Large intestine (tissue), 3 donors: Measurements from ENCODE around the gene GUCY1A1. TPM values are rescaled to one million over a fixed set of nuclear protein-coding genes. Genes with fewer than 3 reads are reported as not detected.

Experiments
- DNase-seq, 2 donors: peaks; one replicate each; pipeline versions ENCODE4 v3.0.0 to v3.0.0-alpha.2; 2013
- H3K27ac ChIP-seq: one replicate; pipeline ENCODE4 v1.5.1; 2013; ENCODE audit warnings: low read length
- H3K27me3 ChIP-seq: 2 replicates; pipeline ENCODE4 v1.6.1; 2013; ENCODE audit warnings: low read length; ENCODE audit not compliant: control insufficient read depth, insufficient read depth
- H3K36me3 ChIP-seq: 2 replicates; pipeline ENCODE4 v1.6.1; 2013; ENCODE audit warnings: low read length; ENCODE audit not compliant: control insufficient read depth, insufficient read depth
- H3K4me1 ChIP-seq: one replicate; pipeline ENCODE4 v1.6.1; 2013; ENCODE audit warnings: low read length; ENCODE audit not compliant: control insufficient read depth, insufficient read depth
- H3K4me3 ChIP-seq: one replicate; pipeline ENCODE4 v1.5.1; 2013; ENCODE audit warnings: low read length
- H3K9me3 ChIP-seq: one replicate; pipeline ENCODE4 v1.6.1; 2013; ENCODE audit warnings: mild to moderate bottlenecking, low read depth, low read length, moderate library complexity; ENCODE audit not compliant: control insufficient read depth
- WGBS: methylation state at CpG from one replicate; pipeline ENCODE4 v1.1.5; 2013; ENCODE audit warnings: low lambda C conversion rate; ENCODE audit not compliant: insufficient coverage; 5-methylcytosine and 5-hydroxymethylcytosine counted together
- polyA plus RNA-seq: library from polyadenylated mRNA; unstranded; fragments of 120-200 nt; gene quantifications from one replicate; pipeline ENCODE4 v1.2.1, GENCODE V29; 2013

The GUCY1A1 gene
- polyA plus RNA-seq, 1 donor = 25.3 TPM

DNA sequence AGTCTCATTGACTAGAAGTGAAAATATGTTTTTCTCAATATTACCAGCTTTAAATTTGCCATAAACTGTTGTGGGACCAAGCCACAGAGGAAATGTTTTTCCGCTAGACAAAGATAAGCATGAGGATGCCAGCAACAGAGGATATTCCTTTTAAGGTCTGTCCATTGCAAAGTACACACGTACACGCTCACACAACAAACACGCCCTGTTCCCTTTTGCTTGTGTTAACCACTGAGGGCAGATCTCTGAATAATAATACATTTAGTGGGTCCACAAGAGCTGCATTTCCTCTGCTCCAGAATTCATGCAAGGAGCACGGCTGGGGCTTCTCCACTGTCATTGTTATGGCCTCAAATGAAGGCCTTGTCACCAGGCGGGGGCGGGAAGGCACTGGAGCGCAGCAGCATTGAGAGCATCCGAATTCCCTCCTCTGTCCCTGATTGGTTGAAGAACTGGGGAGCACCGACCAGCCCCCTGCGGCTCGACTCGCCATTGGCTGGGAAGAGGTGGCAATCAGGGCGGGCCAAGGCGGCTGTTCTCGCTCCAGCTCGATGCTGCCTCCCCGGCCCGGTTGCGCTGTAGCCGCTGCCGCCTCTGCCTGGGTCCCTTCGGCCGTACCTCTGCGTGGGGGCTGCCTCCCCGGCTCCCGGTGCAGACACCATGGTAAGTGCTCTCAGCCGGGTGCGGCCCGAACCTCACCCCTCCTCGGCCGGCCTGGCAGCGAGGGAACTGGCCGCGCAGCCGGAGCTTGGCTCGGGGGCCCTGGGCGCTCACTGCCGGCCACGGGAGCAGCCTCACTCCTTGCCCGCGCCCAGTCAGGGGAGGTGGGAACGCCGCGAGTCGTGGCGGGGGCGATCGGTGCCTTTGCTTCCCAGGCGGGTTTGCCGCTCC is 92.1 kb downstream of the GUCY1A1 start, which contains the start of gene GUCY1B1:
Gene GUCY1B1 (plus strand): TSS at position 541 of the 891 bp plus-strand sequence. CDS start 120 bp downstream, at position 661.
- DNase-seq = peak; percentile 79 to 88
- WGBS = 100% methylated on average over 1 of the region's 51 CpGs

GRCh38 chr4:155759372-155760252 is 93.0 kb downstream of the GUCY1A1 start:
- DNase-seq = peak; percentile 7 to 45
- Histone ChIP-seq H3K4me1 (peaks cover 5% of the 10 kb centered on the region), H3K27me3 (peaks cover 25% of the 10 kb centered on the region), H3K36me3 (no peaks in the 10 kb centered on the region), H3K27ac (peak overlapping the region; percentile 63), H3K9me3 (no peaks in the 10 kb centered on the region), H3K4me3 (peak overlapping the region; percentile 63)
- no CpG with 5 or more reads among the region's 77 CpGs for WGBS

More for the DNA sequence above, 92.1 kb downstream of the GUCY1A1 start, which contains the start of gene GUCY1B1:
- H3K4me3 ChIP-seq = peak within 1 kb of the TSS; percentile 63
- peaks cover 25% of the 10 kb centered on the region for H3K27me3 ChIP-seq
- H3K27ac ChIP-seq = peak within 1 kb of the TSS; percentile 63
- H3K9me3 ChIP-seq = no peaks in the 10 kb centered on the region
- H3K36me3 ChIP-seq = no peaks in the 10 kb centered on the region
- peaks cover 5% of the 10 kb centered on the region for H3K4me1 ChIP-seq

GRCh38 chr4:155761047-155761446 is 94.4 kb downstream of the GUCY1A1 start:
- H3K27ac ChIP-seq = no peak overlapping the region
- DNase-seq = no peak
- peaks cover 5% of the 10 kb centered on the region for H3K4me1 ChIP-seq
- no peaks in the 10 kb centered on the region for H3K9me3 ChIP-seq
- peaks cover 26% of the 10 kb centered on the region for H3K27me3 ChIP-seq
- WGBS = 69% methylated on average over 2 of the region's 3 CpGs
- no peak overlapping the region for H3K4me3 ChIP-seq
- no peaks in the 10 kb centered on the region for H3K36me3 ChIP-seq

DNA sequence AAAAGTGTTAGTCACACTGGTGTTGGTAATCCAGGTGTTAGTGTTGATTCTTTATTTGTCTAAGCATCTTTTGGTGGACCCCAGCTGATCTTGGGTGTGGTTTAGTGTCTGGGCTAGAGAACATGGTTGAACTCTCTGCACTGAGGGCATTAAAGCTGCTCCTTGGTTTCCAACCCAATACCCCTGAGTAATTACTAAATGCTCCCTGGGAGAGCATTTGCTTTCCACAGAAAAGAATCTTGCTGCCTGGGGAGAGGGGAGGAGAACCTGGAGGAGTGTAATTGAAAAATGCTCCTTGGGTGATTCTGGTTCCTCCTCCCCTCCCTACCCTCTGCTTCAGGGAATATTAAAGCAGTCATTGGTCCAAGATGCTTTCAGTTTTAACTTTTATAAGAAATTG is 95.3 kb downstream of the GUCY1A1 start:
- no peak overlapping the region for H3K27ac ChIP-seq
- H3K9me3 ChIP-seq = no peaks in the 10 kb centered on the region
- no peak for DNase-seq
- H3K36me3 ChIP-seq = no peaks in the 10 kb centered on the region
- peaks cover 26% of the 10 kb centered on the region for H3K27me3 ChIP-seq
- peaks cover 5% of the 10 kb centered on the region for H3K4me1 ChIP-seq
- no peak overlapping the region for H3K4me3 ChIP-seq

DNA sequence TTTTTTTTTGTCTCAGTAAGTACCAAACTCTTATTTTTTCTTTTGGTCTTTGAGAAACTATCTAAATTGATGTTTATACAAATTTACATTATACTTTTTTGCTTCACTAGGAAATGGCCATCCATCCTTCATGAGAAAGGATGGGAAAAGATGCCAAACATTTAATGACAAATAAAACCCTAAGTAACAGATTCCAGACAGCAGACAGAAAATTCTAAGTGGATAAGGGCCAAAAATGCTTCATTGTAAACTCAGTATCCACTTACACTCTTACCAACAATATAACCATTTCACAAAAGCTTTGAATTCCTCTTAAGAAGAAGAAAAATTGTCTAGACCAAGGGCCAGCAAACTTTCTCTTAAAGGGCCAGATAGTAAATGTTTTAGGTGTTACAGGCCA is 95.7 kb downstream of the GUCY1A1 start:
- no peaks in the 10 kb centered on the region for H3K36me3 ChIP-seq
- H3K27ac ChIP-seq = no peak overlapping the region
- peaks cover 5% of the 10 kb centered on the region for H3K4me1 ChIP-seq
- peaks cover 26% of the 10 kb centered on the region for H3K27me3 ChIP-seq
- no peak overlapping the region for H3K4me3 ChIP-seq
- peak in 1 of 2 donors; percentile 8 for DNase-seq
- no peaks in the 10 kb centered on the region for H3K9me3 ChIP-seq

GRCh38 chr4:155763551-155763950 is 96.9 kb downstream of the GUCY1A1 start:
- 100% methylated on average over 2 of the region's 2 CpGs for WGBS
- Histone ChIP-seq H3K9me3 (no peaks in the 10 kb centered on the region), H3K27me3 (peaks cover 24% of the 10 kb centered on the region), H3K4me1 (peaks cover 5% of the 10 kb centered on the region), H3K4me3 (no peak overlapping the region), H3K36me3 (no peaks in the 10 kb centered on the region), H3K27ac (no peak overlapping the region)
- no peak for DNase-seq

GRCh38 chr4:155765149-155765548 is 98.5 kb downstream of the GUCY1A1 start:
- no peaks in the 10 kb centered on the region for H3K36me3 ChIP-seq
- 56% methylated on average over 2 of the region's 3 CpGs for WGBS
- H3K9me3 ChIP-seq = no peaks in the 10 kb centered on the region
- H3K4me3 ChIP-seq = no peak overlapping the region
- peaks cover 10% of the 10 kb centered on the region for H3K27me3 ChIP-seq
- H3K4me1 ChIP-seq = no peaks in the 10 kb centered on the region
- DNase-seq = no peak
- no peak overlapping the region for H3K27ac ChIP-seq

GRCh38 chr4:155766622-155767021 is 100.0 kb downstream of the GUCY1A1 start:
- H3K4me1 ChIP-seq = no peaks in the 10 kb centered on the region
- no peak overlapping the region for H3K27ac ChIP-seq
- H3K36me3 ChIP-seq = no peaks in the 10 kb centered on the region
- DNase-seq = no peak
- H3K9me3 ChIP-seq = no peaks in the 10 kb centered on the region
- whole genome bisulfite sequencing = 90% methylated on average over 2 of the region's 2 CpGs
- H3K27me3 ChIP-seq = peaks cover 6% of the 10 kb centered on the region
- no peak overlapping the region for H3K4me3 ChIP-seq

- H3K36me3 ChIP-seq = no peaks in the 10 kb centered on the region
- no peak overlapping the region for H3K4me3 ChIP-seq
- peaks cover 2% of the 10 kb centered on the region for H3K27me3 ChIP-seq
- H3K4me1 ChIP-seq = no peaks in the 10 kb centered on the region
- no peak overlapping the region for H3K27ac ChIP-seq
- no peak for DNase-seq
- H3K9me3 ChIP-seq = no peaks in the 10 kb centered on the region
Measured at GRCh38 chr4:155768370-155768769, 101.7 kb downstream of the GUCY1A1 start.

DNA sequence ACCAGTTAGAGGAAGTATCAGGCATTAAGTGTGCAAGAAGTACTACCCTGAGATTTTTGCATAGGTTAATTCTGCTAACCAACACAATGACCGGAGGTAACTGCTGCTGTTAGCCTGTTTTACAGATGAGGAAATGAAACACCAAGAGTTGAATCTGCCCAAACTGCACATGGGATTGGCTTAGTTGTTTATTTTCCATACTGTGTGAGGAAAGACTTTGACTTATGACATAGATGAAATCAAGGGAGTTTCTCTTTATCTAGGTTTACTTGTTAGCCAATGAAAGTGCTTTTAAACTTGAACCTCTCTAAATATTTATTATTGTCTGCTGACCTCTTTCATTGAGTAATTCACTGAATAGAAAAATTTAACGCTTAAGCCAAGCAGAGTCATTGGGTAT is 102.4 kb downstream of the GUCY1A1 start:
- H3K36me3 ChIP-seq = no peaks in the 10 kb centered on the region
- peak; percentile 3 to 26 for DNase-seq
- no CpG with 5 or more reads among the region's 2 CpGs for WGBS
- no peak overlapping the region for H3K4me3 ChIP-seq
- no peak overlapping the region for H3K27ac ChIP-seq
- no peaks in the 10 kb centered on the region for H3K9me3 ChIP-seq
- H3K4me1 ChIP-seq = no peaks in the 10 kb centered on the region
- H3K27me3 ChIP-seq = peaks cover 2% of the 10 kb centered on the region
